DND-41 (cell line): ENCODE results near the gene KCNS1.

Experiments used
- CTCF ChIP-seq: IDR thresholded peaks from 2 replicates; pipeline ENCODE4 v1.5.1; 2012; ENCODE audit warnings: borderline replicate concordance, low read length, moderate library complexity, mild to moderate bottlenecking; ENCODE audit not compliant: poor library complexity, severe bottlenecking; ENCODE audit errors: extremely low read depth
- EZH2 ChIP-seq: IDR thresholded peaks from 3 replicates; pipeline ENCODE4 v1.6.1; 2012; ENCODE audit warnings: borderline replicate concordance, low read depth, mild to moderate bottlenecking, moderate library complexity, low read length, inconsistent platforms; ENCODE audit not compliant: severe bottlenecking

DNA sequence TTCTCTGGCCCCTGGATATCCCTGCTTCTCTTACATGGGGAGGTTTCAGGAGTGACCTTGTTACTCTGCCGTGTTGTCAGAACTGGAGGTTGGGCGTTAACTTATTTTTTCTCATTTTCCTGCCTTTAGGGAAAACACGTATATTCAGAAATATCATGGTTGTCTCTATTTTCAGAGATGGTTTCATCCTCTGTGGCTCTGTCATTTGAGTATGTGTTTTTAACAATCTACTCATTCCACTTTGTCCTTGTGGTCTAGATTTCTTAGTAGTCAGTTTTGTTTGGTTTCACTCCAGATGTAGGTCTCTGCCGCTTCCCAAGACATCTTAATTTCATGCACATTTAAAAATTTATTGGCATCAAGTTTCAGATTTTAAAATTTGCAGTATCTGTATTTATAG is 45.9 kb downstream of the KCNS1 start:
- TF ChIP-seq EZH2 (no peak), CTCF (no peak)
